Left ventricle myocardium superior (tissue), 1 donor: ENCODE results near the gene TXNDC2. TPM values are rescaled to one million over a fixed set of nuclear protein-coding genes. Genes with fewer than 3 reads are reported as not detected.
"Not testable (repeated sequence)": the region's sequence is repeated elsewhere in the genome, so short reads cannot be mapped to it uniquely, and the experiment has no call there.

Experiments
- ATAC-seq: fragments of 200-7000 bp; cut with Tn5 transposase; one replicate; pipeline ENCODE4 v1.9.1; 2020; ENCODE audit warnings: mild to moderate bottlenecking, moderate library complexity
- DNase-seq: peaks from one replicate; pipeline ENCODE4 v3.0.0-alpha.2; 2020
- intact Hi-C: fragments of 100-400 bp; cut with micrococcal nuclease; formaldehyde crosslinking; loops from one replicate; pipeline ENCODE4 v1.11.0; 2022
- total RNA-seq: library from RNA; stranded (reverse); fragmentation: NEBNext Ultra II Directional; extraction: Animal tissue kit (Norgen Biotek cat#: 25700); gene quantifications from one replicate; pipeline ENCODE4 v1.2.1, GENCODE V29; 2021
- donor health status: DM: no; HTN: yes; CAD: no; lungs with severe emphysema.

The TXNDC2 gene
- total RNA-seq, 1 donor from 2014 or later, result not detected

DNA sequence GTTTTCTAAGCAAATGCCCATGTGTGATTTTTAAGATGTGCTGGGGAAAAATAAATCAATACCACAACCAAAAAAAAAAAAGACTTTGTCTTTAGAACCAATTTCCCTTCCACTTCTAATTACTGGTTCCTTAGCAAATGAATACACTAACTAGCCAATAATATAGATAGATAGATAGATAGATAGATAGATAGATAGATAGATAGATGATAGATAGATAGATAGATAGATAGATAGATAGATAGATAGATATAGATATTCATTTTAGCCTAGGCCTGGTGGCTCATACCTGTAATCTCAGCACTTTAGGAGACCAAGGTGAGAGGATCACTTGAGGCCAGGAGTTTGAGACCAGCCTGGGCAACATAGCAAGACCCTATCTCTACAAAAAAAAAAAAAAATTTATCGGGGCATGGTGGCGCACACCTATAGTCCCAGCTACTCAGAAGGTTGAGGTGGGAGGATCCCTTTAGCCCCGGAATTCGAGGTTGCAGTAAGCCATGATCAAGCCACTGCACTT lies 28.2 kb upstream of the TXNDC2 start:
- ATAC-seq, intact Hi-C loops, DNase-seq: not testable (repeated sequence)

DNA sequence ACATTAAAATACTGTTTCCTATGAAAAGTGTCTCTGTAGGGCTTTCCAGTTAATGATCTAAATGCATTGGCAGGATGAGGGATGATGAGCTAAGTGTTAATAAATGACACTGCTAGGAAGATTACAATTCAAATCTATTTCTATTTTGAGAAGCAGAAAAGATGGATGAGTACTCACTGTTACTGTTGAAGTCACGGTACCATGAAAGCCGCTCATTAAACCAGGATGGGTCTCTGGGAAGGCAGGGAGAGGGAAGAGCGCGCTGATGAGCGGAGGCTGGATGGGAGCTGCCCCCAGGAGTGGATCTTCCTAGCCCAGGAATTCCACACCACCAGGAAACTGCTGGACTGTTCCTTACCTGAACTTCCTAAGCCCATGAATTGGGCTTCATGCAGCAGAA lies 27.1 kb upstream of the TXNDC2 start:
- intact Hi-C loops, result no loop called here
- DNase-seq (no peak), ATAC-seq (peak; percentile 41)

- ATAC-seq (no peak), DNase-seq (no peak)
- intact Hi-C loops, result no loop called here
These were observed 26.5 kb upstream of the TXNDC2 start for GRCh38 chr18:9859232-9859631.

DNA sequence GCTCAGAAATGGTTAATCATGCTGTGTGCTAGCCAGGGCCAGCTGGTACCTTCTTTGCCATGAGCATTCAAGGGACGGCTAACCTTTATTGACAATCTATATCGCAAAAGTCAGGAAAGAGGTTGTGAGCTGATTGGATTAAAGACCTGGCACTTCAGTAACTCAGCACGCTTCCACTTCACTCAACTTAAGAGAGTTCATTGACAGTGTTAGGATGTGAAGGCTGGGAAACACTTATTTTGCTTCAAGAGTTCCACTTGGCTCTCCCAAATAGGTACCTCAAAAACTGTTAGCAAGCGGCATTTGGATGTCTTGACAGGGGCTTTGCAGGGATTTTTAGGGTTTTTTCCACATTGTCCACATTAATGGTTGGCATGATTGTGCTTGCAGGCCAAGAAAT lies 25.1 kb upstream of the TXNDC2 start:
- no peak for ATAC-seq
- DNase-seq, result no peak
- intact Hi-C loops, result no loop called here

DNA sequence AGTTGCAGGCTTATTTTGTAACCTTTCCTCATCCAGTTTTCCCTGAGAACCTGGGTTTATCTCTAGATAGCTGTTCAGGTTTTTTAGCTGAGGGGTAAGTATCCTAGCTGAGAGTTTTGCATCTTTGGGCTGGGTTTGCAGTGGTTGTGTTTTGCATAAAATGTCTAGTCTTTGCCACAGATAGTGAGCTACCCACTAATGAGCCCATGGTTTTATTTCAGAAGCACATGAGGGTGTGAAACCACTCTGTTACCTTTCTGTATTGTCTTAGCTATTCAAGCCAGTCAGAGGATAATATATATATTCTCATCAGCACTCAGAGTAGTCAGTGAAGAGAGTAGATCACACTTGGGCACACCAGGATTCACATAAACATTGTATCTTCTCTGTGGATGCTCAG lies 24.6 kb upstream of the TXNDC2 start:
- DNase-seq (no peak), ATAC-seq (no peak)
- intact Hi-C loops, result no loop called here

DNA sequence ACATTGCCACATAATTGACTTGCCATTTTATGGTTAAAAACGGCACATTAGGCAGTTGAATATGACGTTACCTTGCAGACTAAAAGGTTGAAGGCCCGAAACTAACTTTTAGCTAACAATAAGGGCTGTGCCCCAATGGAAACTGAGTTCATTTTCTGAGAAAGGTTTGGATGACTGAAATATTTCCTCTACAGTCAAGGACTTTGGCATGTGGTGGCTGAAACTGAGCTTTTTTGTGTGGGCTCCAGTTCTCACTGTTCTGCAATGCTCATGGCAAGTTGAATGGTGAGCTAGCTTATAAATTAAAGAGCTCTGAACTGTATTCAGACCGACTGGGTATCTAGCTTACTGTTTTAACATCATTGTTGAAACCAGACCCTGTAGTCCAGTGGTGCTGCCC lies 23.8 kb upstream of the TXNDC2 start:
- DNase-seq (no peak), ATAC-seq (no peak)
- intact Hi-C loops, result no loop called here

DNA sequence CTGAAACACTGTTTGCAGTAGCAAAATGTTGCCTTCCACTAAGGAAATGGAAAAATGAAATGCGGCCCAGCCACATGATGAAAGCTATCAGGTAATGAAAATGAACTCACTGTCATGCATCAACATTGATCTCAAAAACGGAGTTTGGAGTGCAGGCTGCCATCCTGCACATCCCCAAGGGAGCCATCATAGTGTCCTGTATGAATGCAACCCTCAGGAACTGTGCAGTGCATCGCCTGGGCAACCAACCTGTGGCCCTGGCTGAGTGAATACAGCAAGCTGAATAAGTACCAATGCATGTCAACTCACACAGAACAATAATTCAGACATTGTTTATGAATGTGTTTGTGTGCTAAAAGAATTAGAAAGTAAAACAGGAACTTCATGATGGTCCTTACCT lies 23.1 kb upstream of the TXNDC2 start:
- DNase-seq (no peak), ATAC-seq (no peak)
- intact Hi-C loops, result no loop called here

GRCh38 chr18:9863282-9863681 lies 22.5 kb upstream of the TXNDC2 start:
- DNase-seq (no peak), ATAC-seq (no peak)
- intact Hi-C loops, result no loop called here

- intact Hi-C loops, result no loop called here
- no peak for ATAC-seq
- no peak for DNase-seq
These were observed 19.8 kb upstream of the TXNDC2 start for GRCh38 chr18:9865764-9866490.

DNA sequence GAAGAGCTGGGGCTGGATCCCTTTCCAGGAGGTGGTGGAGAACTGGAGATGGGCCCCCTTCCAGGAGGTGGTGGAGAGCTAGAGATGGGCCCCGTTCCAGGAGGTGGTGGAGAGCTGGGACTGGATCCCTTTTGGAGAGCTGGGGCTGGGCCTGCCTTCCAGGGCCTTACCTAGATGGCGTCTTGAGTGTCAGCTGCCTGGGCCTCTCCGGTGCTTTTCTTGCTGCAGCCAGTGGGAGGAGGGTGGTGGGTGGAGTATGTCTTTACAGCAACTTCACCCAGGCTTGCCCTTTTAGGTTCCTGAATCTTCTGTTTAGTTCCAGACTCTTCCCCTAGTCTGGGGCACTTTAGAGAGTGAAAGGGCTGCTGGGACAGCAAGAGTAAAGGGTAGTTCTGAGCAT lies 19.1 kb upstream of the TXNDC2 start:
- intact Hi-C loops, result no loop called here
- DNase-seq (no peak), ATAC-seq (no peak)

GRCh38 chr18:9867071-9867594 lies 18.6 kb upstream of the TXNDC2 start:
- ATAC-seq (no peak), DNase-seq (no peak)
- intact Hi-C loops, result no loop called here

DNA sequence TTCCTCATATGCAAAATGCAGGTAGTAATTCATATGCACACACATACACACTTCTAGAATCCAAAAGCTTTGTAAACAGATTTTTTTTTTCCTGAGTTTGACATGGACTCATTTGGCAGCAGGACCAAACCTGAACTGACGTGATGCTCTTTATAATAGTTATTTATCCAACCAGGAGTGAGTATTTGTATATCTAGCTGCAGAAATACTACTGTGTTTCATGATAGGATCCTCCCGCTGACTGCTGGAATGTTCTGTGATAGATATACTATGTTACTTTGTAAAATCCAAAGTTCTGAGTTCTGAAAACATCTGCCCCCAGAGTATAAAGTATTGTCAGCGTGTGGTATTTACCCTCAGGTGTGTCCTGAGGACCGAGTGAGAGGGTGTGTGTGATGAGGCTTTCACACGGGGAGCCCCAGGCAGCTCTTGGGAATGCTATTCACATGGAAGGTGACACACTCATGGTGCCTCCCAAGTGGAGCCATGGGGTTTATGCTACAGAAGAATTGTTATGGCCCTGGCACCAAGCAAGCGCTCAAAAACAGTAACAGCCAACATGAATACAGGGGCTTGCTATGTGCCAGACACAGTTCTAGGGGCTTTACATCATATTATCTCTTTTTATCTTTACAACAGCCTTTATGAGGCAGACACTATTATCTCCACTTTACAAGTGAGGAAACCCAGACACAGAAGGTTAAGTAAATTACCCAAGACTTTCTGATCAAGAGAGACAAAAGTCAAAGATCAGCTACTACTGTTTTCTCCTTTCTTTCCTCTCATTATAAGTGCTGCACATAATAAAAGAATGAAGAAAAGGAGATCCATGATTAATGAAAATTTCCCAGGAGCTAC lies 16.7 kb upstream of the TXNDC2 start:
- no peak for ATAC-seq
- no peak for DNase-seq
- intact Hi-C loops, result no loop called here

DNA sequence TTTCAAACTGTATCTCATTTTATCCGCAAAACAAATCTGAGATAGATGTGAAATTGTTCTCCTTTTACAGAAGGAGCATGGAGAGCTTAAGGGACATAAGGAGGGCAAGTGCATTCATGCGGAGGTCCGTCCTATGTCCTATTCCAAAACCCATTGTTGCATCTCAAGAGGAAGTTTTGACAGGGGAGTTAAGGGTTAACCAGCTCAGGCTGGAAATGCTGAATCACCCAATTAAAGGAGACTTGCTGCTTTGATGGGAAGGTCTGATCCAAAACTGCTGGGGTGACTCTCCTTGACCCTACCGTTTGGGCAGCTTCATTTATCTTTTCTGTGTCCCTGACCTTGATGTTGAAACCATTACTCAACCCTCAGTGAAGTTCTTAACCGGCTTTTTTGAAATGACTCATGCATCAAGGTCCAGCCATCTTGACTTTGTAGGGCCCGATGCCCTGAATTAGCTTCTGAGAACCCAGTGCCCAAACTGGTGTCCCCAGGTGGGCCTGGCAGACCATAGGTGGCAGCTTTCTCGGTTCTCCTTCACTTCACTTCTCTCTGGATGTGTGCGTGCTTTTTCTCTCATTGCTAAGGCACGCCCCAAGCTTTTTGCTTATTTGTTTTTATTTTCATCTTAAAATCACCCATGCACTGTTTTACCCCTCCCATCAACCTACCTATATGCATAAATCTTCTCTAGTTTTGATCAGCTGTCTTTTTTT lies 15.9 kb upstream of the TXNDC2 start:
- intact Hi-C loops, result no loop called here
- ATAC-seq (peak; percentile 24), DNase-seq (no peak)

DNA sequence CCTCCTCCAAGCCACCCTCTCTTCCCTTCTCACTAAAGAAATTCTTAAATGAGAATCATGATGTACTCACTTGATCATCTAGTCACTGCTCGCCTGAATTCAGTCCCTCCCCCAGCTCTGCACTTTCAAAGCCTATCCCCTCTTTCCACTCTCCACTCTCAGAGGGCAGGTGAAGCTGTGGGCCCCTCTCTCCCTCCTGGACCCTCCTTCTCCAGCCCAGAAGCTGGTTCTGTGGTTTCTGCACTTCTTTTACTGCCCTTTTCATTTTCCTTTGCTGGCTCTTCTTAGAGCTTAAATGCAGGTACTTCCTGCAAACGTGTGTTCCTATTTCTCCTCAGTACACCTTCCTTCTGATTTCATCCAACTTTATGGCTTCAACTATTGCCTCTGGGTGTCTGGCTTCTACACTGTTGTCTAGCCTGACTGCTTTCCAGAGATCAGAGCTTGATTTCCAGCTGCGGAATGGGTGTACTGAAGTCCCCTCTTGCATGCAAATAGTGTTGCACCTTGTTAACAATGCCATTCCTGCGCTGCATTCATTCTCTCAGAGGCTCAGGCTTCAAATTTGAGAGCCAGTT lies 15.3 kb upstream of the TXNDC2 start:
- ATAC-seq (no peak), DNase-seq (no peak)
- intact Hi-C loops, result no loop called here

DNA sequence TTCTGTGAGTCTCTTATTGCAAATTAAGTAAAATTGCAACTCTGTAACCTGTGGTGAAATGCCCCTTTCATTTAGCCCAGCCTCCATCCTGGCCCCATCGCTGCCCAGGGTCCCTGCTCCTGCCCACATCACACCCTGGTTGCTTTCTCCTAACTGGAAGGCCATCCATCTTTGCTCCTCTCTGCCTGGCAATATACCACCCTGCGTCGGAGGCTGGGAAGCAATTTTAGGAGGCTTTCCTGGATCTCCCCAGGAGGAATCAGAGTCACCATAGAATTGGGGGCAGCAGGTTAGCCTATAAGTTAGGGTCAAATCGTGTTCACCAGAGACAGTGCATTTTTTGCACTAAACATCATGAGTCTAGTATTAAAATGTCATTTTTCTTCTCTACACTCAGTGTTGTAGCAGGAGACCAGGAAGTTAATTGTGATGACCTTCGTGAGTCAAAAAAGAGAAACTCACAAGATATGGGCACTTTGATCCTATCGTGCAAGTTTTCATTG lies 14.5 kb upstream of the TXNDC2 start:
- intact Hi-C loops, result no loop called here
- DNase-seq (no peak), ATAC-seq (no peak)

- DNase-seq (no peak), ATAC-seq (peak; percentile 55)
- intact Hi-C loops, result no loop called here
These were observed 12.9 kb upstream of the TXNDC2 start for GRCh38 chr18:9872823-9873222.

DNA sequence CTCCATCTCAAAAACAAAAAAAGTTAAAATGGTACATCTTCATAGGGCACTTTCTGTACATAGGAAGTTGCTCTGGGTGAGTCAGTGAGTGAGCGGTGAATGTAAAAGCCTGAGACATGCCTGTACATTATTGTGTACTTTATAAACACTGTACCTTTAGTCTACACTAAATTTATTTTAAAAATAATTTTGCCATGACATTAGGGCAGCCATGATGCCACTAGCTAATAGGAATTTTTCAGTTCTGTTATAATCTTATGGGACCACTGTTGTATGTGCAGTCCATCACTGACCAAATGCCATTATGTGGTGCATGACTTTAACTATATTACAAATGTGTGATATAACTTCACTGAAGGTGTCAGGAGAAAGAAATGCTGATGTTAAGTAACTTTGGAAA lies 11.0 kb upstream of the TXNDC2 start:
- no peak for DNase-seq
- intact Hi-C loops, result no loop called here
- ATAC-seq, result no peak

- ATAC-seq (no peak), DNase-seq (no peak)
- intact Hi-C loops, result no loop called here
These were observed 9.4 kb upstream of the TXNDC2 start for GRCh38 chr18:9876212-9876866.
